SIG-M5 treated with dmso at 0.1 percent for 504 hours (cell line): ENCODE measurements around the gene DHRS2.

Source experiments
- DNase-seq: peaks from one replicate; lab custom pipeline; 2025; ENCODE audit not compliant: unreplicated experiment; lab: John Stamatoyannopoulos, UW

DHRS2 gene

GRCh38 chr14:23646648-23647549, 10.7 kb downstream of the DHRS2 start:
- DNase-seq, result no peak

DNA sequence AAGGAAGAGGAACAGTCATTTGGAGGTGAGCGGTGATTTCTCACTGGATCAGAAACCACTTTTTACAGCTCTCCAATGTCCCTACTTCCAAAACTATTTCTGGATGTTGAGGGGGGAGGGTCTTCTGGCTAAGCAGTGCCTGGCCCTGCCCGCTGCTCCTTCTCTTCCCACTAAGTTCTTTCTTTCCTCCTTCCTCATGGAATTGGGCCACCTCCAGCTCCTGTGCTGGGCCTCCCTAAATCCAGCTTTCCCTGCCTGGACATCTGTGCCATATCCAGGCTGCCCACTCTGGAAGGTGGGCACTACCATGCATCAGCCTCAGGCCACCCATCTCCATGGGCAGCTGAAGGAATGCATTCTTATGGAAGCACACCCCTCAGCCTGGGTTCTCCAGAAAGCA, 11.5 kb downstream of the DHRS2 start:
- DNase-seq, result no peak

GRCh38 chr14:23648764-23649460, 12.7 kb downstream of the DHRS2 start:
- DNase-seq, result no peak

DNA sequence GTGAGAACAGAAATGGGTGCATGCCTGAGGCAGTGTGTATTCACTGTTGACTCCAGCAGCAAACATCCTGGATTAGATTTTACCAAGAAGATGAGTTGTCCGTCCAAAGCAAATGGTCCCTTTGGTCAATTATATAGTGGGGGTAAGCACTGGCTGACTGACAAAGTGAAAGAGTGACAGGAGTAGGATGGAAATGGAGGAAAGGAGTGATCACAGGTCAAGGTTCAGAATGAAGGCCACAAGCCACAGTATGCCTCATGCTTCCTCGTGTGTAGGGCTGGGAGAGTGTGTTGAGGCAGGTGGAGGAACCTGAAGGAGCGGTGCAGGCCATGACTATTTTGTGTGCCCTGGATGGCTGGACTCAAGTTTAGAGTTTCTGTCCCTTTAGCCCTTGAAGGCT, 14.3 kb downstream of the DHRS2 start:
- DNase-seq, result no peak

DNA sequence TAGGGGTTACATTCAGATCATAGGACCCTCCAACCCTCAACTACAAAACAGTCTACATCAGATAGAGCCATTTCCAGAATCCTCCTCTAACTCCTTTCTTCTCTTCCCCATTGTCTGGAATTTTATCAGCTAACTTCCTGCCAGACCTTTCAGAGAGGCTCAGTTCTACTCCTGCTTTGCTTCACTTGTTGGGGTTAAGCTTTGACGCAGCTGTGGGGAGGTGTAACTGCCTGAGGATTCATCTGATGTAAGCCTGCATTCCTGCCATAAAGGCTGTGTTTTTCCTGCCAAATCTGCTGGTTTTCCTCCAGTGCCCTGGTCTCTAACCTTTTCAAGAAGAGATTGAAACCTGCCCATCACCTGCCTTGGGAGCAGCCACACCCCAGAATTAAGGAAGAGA, 16.9 kb downstream of the DHRS2 start:
- DNase-seq, result no peak

GRCh38 chr14:23654231-23654630, 18.1 kb downstream of the DHRS2 start:
- DNase-seq, result no peak

DNA sequence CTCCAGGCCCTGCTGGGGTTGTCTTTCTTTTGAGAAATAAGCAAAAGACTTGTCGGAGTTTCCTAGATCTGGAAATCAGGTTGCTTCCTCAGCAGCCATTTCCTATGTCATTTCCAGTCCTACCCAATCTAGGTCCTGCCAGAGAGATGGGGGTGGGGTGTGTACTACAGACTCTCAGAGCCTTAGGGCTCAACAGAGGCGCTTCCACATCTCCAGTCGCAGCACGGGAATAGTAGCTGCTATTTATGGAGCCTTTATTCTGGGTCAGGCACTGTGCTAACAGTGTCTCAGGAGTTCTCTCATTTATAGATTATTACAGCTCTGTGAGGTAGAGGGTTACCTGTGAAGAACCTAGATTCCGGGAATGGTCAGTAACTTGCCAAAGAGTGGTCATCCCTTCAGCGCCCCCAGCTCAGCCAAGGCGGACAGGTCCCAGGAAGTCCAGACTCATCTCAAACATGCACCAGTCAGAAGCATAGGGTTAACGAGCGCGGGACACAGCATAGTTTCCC, 21.9 kb downstream of the DHRS2 start:
- DNase-seq, result no peak

DNA sequence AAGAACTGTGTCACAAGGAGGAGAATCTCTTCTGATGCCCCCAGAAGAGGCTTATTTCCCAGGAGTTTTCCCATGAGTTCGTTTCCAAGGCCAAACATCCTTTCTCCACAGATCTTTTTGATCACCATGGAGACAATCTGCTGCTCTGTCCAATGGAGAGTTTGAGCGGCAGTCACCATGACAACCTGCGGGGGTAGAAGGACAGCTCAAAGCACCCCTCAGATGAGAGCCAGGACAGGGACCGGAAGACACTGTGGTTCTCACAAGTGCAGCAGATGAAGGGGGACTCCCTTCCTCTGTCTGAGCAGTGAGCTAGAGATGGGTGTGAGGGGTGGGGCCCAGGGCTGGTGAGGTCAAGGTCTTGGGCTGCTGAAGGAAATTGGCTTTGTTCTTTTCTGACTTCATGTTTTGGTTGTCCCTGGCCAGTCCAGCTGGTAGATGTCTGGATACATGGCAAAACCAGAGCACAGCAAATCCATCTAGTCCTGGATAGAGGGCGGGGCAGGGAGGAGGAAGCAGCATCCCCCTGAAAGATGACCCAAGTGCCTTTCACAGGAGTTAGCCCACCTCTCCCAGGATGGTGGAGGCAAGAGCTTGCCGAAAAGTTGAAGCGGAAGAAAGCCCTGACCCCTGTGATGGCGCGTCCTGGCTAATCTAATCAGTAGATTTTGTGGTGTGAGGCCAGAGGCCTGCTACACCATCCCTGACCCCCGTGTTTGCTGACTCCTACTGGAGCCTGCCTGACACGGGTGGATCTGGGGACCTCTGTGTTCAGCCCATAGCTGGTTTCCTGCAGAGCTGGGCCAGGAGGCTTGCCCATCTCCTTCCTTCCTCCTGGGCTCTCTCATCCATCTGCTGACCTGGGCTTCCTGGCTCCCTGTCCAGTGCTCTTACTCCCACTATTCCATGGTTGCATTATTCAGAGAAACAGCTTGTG, 24.4 kb downstream of the DHRS2 start:
- no peak for DNase-seq

DNA sequence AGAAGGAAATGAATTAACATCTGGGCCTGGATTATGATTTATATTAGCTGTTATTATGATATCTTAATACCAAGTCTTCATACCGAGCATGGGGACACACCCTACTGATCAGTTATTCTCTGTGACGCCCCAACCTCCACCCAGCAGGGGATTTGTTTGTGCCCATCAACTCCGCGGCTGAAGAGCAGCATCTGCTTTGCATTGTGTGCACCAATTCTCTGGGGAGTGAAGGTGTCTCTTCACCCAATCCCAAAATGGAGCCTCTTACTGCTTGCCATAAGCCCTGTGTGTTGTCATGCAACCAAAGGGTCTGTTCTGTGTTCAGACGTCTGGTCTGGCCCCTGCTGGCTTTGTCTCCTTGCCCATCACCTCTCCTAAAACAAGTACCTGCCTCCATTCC, 25.4 kb downstream of the DHRS2 start:
- DNase-seq, result no peak

DNA sequence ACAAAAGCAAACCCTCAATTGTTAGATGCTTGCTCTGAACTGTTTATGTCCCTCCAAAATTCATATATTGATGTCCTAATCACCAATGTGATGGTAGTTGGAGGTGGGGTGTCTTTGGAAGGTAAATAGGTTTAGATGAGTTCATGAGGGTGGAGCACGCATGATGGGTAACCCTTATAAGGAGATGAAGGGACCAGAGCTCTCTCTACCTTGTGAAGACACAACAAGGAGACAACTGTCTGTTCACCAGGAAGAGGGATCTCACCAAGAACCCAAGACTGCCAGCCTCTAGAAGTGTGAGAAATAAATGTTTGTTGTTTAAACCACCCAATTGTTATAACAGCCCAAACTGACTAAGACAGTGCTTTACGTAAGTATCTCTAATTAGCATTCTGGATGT, 27.0 kb downstream of the DHRS2 start:
- DNase-seq, result no peak

DNA sequence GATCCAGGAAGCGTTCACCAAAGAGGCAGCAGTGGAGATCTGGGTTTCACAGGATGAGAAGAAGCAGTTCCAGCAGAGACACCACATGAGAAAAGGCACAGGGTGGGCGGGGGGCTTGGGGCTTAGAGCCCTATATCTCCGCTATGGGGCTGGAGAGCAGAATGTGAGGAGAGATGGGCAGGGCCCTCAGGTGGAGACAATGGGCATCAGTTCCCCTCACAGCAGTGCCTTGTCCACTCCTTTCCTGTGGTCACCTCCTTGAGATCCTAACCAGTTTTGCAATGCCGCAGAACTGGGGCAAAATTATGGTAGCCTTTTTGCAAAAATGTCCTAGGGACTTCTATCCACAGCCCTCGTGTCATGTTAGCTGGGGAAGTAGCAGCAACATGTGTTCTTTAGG, 27.5 kb downstream of the DHRS2 start:
- DNase-seq, result no peak

DNA sequence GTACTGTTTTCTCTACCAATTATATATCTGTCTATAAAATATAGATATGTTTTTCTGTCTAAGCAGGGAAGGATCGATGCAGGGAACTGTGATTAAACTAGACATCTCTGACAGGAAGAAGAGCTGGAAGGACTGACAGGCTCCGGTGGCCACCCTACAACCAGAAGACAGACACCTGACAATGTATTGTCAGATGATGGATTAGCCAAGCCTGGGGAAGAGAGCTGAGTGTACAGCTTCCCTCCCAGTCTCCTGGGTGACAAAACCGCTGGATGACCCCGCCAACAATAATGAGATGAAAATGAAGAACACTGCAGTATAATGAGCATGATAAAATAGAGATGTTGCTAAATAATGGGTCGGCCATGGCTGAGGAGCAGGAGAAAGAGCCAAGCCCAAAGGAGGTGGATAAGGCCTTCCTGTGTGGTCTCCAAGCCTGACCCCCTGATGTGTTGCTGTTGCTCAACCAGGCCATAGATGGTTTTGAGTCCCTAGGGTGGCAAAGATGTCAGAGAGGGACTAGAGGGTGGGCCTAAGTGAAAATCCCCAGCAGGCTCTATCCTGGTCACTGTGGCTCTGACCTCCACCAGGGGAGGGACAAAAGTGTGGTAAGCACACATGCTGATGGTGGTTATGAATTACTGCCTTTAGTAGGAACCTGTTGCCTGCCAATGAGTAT, 28.2 kb downstream of the DHRS2 start:
- DNase-seq, result no peak

GRCh38 chr14:23665302-23666016, 29.3 kb downstream of the DHRS2 start:
- DNase-seq, result no peak

- no peak for DNase-seq
Measured at GRCh38 chr14:23667134-23667533, 31.0 kb downstream of the DHRS2 start.

- no peak for DNase-seq
Measured at GRCh38 chr14:23669441-23669840, 33.3 kb downstream of the DHRS2 start.

DNA sequence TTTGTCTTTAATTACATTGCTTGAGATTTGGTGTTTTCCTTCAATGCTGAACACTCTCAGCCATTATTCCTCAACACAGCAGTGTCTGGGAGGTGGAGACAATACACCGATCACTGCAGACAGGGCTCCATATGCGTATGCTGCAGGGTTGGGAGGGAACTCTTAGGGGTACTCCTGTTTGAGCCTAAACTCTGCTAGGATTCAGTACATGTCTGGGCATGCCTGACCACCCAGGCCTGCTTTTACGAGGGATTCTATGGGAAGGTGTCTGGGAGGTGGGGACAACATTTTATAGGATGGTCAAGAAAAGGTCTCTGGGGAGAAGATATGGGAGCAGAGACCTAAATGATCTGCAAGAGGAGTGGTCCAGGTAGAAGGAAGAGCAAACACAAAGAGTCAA, 34.3 kb downstream of the DHRS2 start:
- DNase-seq, result no peak

DNA sequence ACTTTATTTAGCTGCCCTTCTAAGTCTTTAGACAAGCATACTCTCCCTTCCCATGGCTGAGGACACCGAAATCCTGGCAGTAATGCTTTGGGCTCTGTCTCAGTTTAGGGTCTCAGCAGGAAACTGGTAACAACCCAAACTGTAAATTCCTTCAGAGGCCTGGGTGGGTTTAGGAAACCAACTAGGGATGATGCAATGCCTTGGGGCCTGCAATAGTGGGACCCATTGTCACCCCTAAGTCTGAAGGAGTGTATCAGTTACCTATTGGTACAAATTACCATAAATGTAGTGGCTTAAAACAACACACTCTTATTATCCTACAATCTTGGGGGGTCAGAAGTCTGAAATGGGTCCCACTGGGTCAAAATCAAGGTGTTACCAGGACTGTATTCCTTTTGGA, 36.0 kb downstream of the DHRS2 start:
- DNase-seq, result no peak

DNA sequence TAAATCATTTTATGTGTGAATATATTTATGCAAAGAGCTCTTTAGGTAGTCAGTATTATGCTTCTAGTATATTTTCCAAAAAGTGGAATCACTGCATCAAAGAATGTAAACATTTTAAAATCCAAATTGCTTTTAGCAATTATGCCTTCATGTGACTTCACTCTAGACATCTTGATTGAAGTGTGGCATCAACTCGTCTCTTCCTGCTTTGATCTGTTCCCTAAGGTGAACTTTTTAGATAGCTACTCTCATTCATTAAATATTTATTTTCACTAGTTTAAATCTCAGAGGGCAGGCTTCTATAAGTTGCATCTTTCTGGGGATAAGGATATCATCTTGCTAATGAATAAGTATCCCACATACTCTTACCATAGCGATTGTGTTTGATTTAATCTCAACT, 39.2 kb downstream of the DHRS2 start:
- no peak for DNase-seq

GRCh38 chr14:23675906-23676305, 39.7 kb downstream of the DHRS2 start:
- DNase-seq, result no peak

DNA sequence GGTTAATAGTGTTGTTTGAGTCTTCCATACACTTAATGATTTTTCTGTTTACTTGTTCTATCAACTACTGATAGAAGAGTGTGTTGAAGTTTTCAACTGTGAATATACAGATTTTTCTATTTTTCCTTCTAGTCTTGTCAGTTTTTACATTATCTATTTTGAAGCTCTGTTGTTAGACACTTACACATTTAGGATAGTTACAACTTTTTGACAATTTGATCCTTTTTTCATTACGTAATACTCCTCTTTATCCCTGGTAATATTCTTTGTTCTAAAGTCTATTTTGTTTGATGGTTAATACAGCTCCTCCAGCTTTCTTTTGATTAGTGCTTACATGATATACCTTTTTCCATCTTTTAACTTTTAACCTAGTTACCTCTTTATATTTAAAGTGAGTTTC, 45.2 kb downstream of the DHRS2 start:
- no peak for DNase-seq
